Trophoblast cell (in vitro differentiated cells and primary cell): ENCODE data around the gene NOC2L.

Experiments used
- DNase-seq, 2 donors: peaks; one replicate each; pipeline ENCODE4 v3.0.0-alpha.2; 2016
- H2AFZ ChIP-seq: 2 replicates; pipeline ENCODE4 v1.6.1; 2013; ENCODE audit warnings: low read length, moderate library complexity, mild to moderate bottlenecking; ENCODE audit not compliant: insufficient read depth, poor library complexity
- H2AK5ac ChIP-seq: 2 replicates; pipeline ENCODE4 v1.6.1; 2013; ENCODE audit warnings: mild to moderate bottlenecking, low read length
- H2BK120ac ChIP-seq: 2 replicates; pipeline ENCODE4 v1.6.1; 2013; ENCODE audit warnings: low read length, mild to moderate bottlenecking, moderate library complexity; ENCODE audit not compliant: insufficient read depth, poor library complexity
- H2BK12ac ChIP-seq: 2 replicates; pipeline ENCODE4 v1.6.1; 2013; ENCODE audit warnings: mild to moderate bottlenecking, low read length, moderate library complexity
- H2BK5ac ChIP-seq: 2 replicates; pipeline ENCODE4 v1.6.1; 2013; ENCODE audit warnings: low read length, low read depth, moderate library complexity, mild to moderate bottlenecking; ENCODE audit not compliant: poor library complexity
- H3K14ac ChIP-seq: 2 replicates; pipeline ENCODE4 v1.6.1; 2013; ENCODE audit warnings: mild to moderate bottlenecking, low read length
- H3K18ac ChIP-seq: 2 replicates; pipeline ENCODE4 v1.6.1; 2013; ENCODE audit warnings: mild to moderate bottlenecking, low read length
- H3K23ac ChIP-seq: 2 replicates; pipeline ENCODE4 v1.6.1; 2013; ENCODE audit warnings: low read length
- H3K27ac ChIP-seq: 2 replicates; pipeline ENCODE4 v1.5.1; 2013; ENCODE audit warnings: low read depth, mild to moderate bottlenecking, inconsistent platforms, low read length, moderate library complexity
- H3K27me3 ChIP-seq: 2 replicates; pipeline ENCODE4 v1.6.1; 2013; ENCODE audit warnings: inconsistent platforms, mild to moderate bottlenecking, low read length, moderate library complexity; ENCODE audit not compliant: insufficient read depth
- H3K36me3 ChIP-seq, 2 experiments: 1 replicate in 1 of 2; 2 replicates in 1 of 2; pipeline ENCODE4 v1.6.1; 2013; ENCODE audit warnings: low read length in 2 of 2, mild to moderate bottlenecking in 2 of 2, moderate library complexity in 1 of 2; ENCODE audit not compliant: insufficient read depth in 2 of 2, control insufficient read depth in 1 of 2
- H3K4ac ChIP-seq: 2 replicates; pipeline ENCODE4 v1.6.1; 2013; ENCODE audit warnings: low read depth, mild to moderate bottlenecking, low read length, moderate library complexity
- H3K4me1 ChIP-seq, 2 experiments: 1 replicate in 1 of 2; 2 replicates in 1 of 2; pipeline ENCODE4 v1.6.1; 2013; ENCODE audit warnings: low read length in 2 of 2, mild to moderate bottlenecking in 2 of 2, moderate library complexity in 1 of 2; ENCODE audit not compliant: insufficient read depth in 2 of 2, control insufficient read depth in 1 of 2
- H3K4me2 ChIP-seq: 2 replicates; pipeline ENCODE4 v1.6.1; 2013; ENCODE audit warnings: inconsistent platforms, mild to moderate bottlenecking, low read length, moderate library complexity
- H3K4me3 ChIP-seq: 2 replicates; pipeline ENCODE4 v1.5.1; 2013; ENCODE audit warnings: mild to moderate bottlenecking, low read depth, low read length, inconsistent platforms
- H3K79me1 ChIP-seq: one replicate; pipeline ENCODE4 v1.6.1; 2013; ENCODE audit warnings: low read length
- H3K79me2 ChIP-seq: 2 replicates; pipeline ENCODE4 v1.6.1; 2013; ENCODE audit warnings: low read length, mild to moderate bottlenecking; ENCODE audit not compliant: control insufficient read depth, insufficient read depth, poor library complexity
- H3K9ac ChIP-seq: 2 replicates; pipeline ENCODE4 v1.6.1; 2013; ENCODE audit warnings: mild to moderate bottlenecking, low read length
- H3K9me3 ChIP-seq: 2 replicates; pipeline ENCODE4 v1.6.1; 2013; ENCODE audit warnings: low read depth, mild to moderate bottlenecking, control low read depth, inconsistent platforms, low read length; ENCODE audit not compliant: insufficient read depth
- H4K12ac ChIP-seq: 2 replicates; pipeline ENCODE4 v1.6.1; 2013; ENCODE audit warnings: low read depth, mild to moderate bottlenecking, low read length, moderate library complexity
- H4K8ac ChIP-seq: 2 replicates; pipeline ENCODE4 v1.6.1; 2013; ENCODE audit warnings: low read depth, mild to moderate bottlenecking, low read length, moderate library complexity
- H4K91ac ChIP-seq: one replicate; pipeline ENCODE4 v1.6.1; 2013; ENCODE audit warnings: low read depth, mild to moderate bottlenecking, low read length, moderate library complexity
- WGBS: extraction: QIAGEN DNeasy Blood & Tissue Kit; methylation state at CpG from one replicate; pipeline ENCODE4 v1.1.7; 2013; ENCODE audit warnings: missing lambda C conversion rate; ENCODE audit not compliant: insufficient read length, insufficient coverage; ENCODE audit errors: extremely low coverage; 5-methylcytosine and 5-hydroxymethylcytosine counted together

NOC2L gene

GRCh38 chr1:980602-981395, 21.7 kb upstream of the NOC2L start:
- Histone ChIP-seq H3K4me3 (no peak overlapping the region), H2BK12ac (no peak overlapping the region), H2BK5ac (no peak overlapping the region), H3K36me3 (no peaks in the 10 kb centered on the region), H3K14ac (no peak overlapping the region), H2AK5ac (no peak overlapping the region), H3K9ac (no peak overlapping the region), H3K23ac (no peak overlapping the region), H3K4me1 (peaks cover 0 to 6% of the 10 kb centered on the region in 2 experiments), H3K9me3 (no peaks in the 10 kb centered on the region), H2AFZ (no peak overlapping the region), H3K4me2 (no peak overlapping the region), H4K8ac (no peak overlapping the region), H3K79me1 (no peaks in the 10 kb centered on the region), H3K4ac (no peak overlapping the region), H2BK120ac (no peak overlapping the region), H3K27me3 (no peaks in the 10 kb centered on the region), H4K12ac (no peak overlapping the region), H3K18ac (no peak overlapping the region), H3K27ac (no peak overlapping the region), H4K91ac (no peak overlapping the region), H3K79me2 (no peaks in the 10 kb centered on the region)
- WGBS: no CpG with 5 or more reads among the region's 35 CpGs
- DNase-seq: no peak

DNA sequence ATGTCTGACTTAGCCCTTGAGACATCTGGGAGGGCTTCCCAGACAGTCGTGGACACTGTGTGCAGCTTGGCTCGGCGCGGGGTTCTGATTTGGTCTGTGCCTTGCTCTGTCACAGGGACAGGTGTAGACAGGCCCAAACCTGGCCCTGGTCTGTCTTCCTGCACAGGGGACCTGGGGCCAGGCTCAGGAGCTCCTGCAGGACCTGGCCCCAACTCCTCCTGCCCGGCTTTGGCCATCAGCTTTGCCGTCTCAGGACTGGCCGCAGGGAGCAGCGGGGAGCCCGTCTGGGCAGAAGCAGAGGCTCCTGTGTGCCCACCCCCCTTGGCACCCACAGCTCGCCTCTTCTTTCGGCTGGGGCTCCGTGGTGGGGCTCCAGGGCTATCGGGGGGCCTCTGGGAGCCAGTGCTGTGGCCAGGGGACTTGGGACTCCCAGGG, 21.1 kb upstream of the NOC2L start:
- Histone ChIP-seq H3K4me2 (no peak overlapping the region), H2AK5ac (no peak overlapping the region), H3K9ac (no peak overlapping the region), H2AFZ (no peak overlapping the region), H3K79me2 (no peaks in the 10 kb centered on the region), H4K12ac (no peak overlapping the region), H3K4me1 (peaks cover 0 to 10% of the 10 kb centered on the region in 2 experiments), H3K79me1 (no peaks in the 10 kb centered on the region), H2BK120ac (no peak overlapping the region), H3K27me3 (no peaks in the 10 kb centered on the region), H3K4me3 (no peak overlapping the region), H2BK12ac (no peak overlapping the region), H3K4ac (no peak overlapping the region), H3K9me3 (no peaks in the 10 kb centered on the region), H4K8ac (no peak overlapping the region), H3K14ac (no peak overlapping the region), H2BK5ac (no peak overlapping the region), H3K27ac (no peak overlapping the region), H3K23ac (no peak overlapping the region), H4K91ac (no peak overlapping the region), H3K18ac (no peak overlapping the region), H3K36me3 (no peaks in the 10 kb centered on the region)
- WGBS: no CpG with 5 or more reads among the region's 13 CpGs
- DNase-seq: no peak

GRCh38 chr1:979744-980072, 20.7 kb upstream of the NOC2L start:
- H3K4me2 ChIP-seq: no peak overlapping the region
- no peak overlapping the region for H4K8ac ChIP-seq
- no peaks in the 10 kb centered on the region for H3K79me1 ChIP-seq
- H2BK12ac ChIP-seq: no peak overlapping the region
- H3K4me3 ChIP-seq: no peak overlapping the region
- no peak overlapping the region for H3K18ac ChIP-seq
- no peak overlapping the region for H2AK5ac ChIP-seq
- H3K9ac ChIP-seq: no peak overlapping the region
- DNase-seq: no peak
- no peaks in the 10 kb centered on the region for H3K79me2 ChIP-seq
- H4K91ac ChIP-seq: no peak overlapping the region
- H2AFZ ChIP-seq: no peak overlapping the region
- H2BK120ac ChIP-seq: no peak overlapping the region
- no peak overlapping the region for H3K14ac ChIP-seq
- H3K23ac ChIP-seq: no peak overlapping the region
- no CpG with 5 or more reads among the region's 9 CpGs for WGBS
- no peak overlapping the region for H2BK5ac ChIP-seq
- no peaks in the 10 kb centered on the region for H3K27me3 ChIP-seq
- no peak overlapping the region for H3K27ac ChIP-seq
- no peaks in the 10 kb centered on the region for H3K36me3 ChIP-seq
- H3K9me3 ChIP-seq: no peaks in the 10 kb centered on the region
- H3K4me1 ChIP-seq: peaks cover 0 to 10% of the 10 kb centered on the region in 2 experiments
- no peak overlapping the region for H3K4ac ChIP-seq
- no peak overlapping the region for H4K12ac ChIP-seq

- no peak overlapping the region for H3K23ac ChIP-seq
- H3K14ac ChIP-seq: no peak overlapping the region
- H2AK5ac ChIP-seq: no peak overlapping the region
- no peak overlapping the region for H4K8ac ChIP-seq
- no peak overlapping the region for H3K4ac ChIP-seq
- H3K36me3 ChIP-seq: no peaks in the 10 kb centered on the region
- no peaks in the 10 kb centered on the region for H3K79me2 ChIP-seq
- H3K27ac ChIP-seq: no peak overlapping the region
- no peak overlapping the region for H4K12ac ChIP-seq
- H3K4me3 ChIP-seq: no peak overlapping the region
- H3K4me2 ChIP-seq: no peak overlapping the region
- H2BK12ac ChIP-seq: no peak overlapping the region
- no peaks in the 10 kb centered on the region for H3K79me1 ChIP-seq
- no CpG with 5 or more reads among the region's 60 CpGs for WGBS
- peaks cover 0 to 10% of the 10 kb centered on the region in 2 experiments for H3K4me1 ChIP-seq
- no peak overlapping the region for H4K91ac ChIP-seq
- DNase-seq: no peak
- no peak overlapping the region for H2BK120ac ChIP-seq
- H3K9ac ChIP-seq: no peak overlapping the region
- no peak overlapping the region for H2AFZ ChIP-seq
- no peak overlapping the region for H3K18ac ChIP-seq
- no peaks in the 10 kb centered on the region for H3K27me3 ChIP-seq
- H2BK5ac ChIP-seq: no peak overlapping the region
- H3K9me3 ChIP-seq: no peaks in the 10 kb centered on the region
These were observed 20.0 kb upstream of the NOC2L start for GRCh38 chr1:978835-979743.
